Measurements from ENCODE around the gene RGS6.

The RGS6 gene

GRCh38 chr14:72089625-72090024, 157.4 kb downstream of the RGS6 start:
- DNase-seq, result no peak

- no peak for DNase-seq
Measured at GRCh38 chr14:72094844-72095582, 162.8 kb downstream of the RGS6 start.

DNA sequence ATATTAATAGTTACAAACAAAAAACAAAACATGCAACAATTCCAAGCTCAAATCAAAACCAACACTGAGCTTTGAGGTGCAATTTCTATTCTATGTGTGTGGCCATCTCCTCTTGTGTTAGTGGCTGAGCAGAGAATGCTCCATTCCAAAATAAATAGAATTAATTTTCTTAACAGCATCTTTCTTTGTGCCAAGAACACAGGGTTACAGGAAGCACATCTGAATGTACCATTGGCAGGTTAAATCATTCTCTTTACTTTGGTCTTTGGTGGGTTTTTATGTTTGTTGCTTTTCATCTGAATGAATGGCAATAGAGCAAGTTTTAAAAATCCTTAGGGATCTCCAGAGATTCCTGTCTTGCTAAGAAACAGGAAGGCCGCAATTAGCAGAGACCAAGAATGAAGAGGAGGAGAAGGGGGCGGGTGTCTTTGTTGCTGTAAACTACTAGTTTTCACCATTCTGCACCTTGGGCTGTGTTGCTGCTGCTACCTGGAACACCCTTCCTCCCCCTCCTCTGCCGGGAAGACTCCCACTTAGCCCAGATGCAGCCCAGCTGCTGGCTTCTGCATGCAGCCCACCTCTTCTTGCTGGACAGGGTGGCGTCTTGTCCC, 165.0 kb downstream of the RGS6 start:
- no peak for DNase-seq

- no peak for DNase-seq
Measured at GRCh38 chr14:72098210-72098609, 166.0 kb downstream of the RGS6 start.

DNA sequence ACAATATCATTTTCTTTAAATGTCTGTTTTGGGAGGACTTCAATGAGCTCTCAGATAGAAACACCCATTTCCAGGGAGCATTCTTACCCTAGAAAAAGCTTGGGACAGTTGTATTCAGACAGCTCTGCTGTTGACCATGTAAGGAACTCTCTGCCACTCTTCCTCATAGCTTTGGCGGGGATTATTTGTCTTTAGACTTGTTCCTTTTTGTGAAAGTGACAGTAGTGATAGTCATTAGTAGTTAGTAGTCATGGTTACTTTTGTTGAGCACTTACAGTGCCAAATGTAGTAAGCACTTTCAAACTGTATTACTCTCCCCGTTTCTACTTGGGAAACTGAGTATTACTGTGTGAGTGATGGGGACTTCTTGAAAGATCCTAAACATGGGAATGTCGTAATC, 167.3 kb downstream of the RGS6 start:
- no peak for DNase-seq

DNA sequence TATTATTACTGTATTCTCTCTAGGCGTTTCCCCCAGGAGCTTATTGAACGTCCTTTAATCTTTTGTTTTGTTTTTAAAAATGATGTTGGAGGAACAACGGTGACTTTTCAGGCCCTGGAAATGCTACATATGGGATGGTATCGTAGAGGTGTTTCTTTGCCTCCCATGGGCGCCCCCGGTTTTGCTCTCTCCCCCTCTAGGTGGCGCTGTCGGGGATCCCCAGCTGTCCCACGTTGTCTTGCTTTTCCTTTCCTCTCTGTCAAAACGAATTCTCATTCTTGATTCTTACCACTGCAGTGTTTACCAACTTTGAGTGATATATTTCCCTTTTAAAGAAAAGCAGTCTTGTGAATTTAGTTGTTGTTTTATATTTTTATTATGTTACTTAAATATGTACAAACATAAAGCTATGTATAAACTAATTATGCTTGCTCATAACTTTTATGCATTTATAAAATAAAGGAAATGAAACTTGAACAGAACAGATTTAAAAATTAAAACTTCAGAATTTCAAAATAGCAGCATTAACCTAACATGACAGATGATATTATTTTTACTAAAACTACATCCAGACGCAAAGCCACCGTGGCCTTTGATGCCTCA, 171.9 kb downstream of the RGS6 start:
- no peak for DNase-seq

DNA sequence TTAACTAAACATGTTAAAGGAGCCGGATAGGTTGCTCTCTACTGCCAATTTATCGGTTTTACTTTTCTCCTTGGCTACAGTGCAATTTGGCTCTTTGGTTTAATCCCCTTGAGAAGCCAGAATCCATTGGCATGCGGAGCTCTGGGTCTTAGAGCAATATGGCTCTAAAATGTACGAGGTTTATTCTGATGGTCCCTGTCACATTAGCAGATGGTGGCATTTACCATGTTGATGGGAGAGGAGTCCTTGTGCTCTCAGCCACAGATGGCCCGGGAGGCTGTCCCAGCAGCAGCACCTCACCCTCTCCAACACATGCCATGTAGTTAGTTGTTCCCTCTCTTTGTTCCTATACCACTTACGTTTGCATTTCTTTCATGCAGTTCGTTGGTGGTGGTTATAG, 179.7 kb downstream of the RGS6 start:
- no peak for DNase-seq

GRCh38 chr14:72118841-72119240, 186.6 kb downstream of the RGS6 start:
- no peak for DNase-seq

GRCh38 chr14:72120315-72120714, 188.1 kb downstream of the RGS6 start:
- DNase-seq, result no peak

DNA sequence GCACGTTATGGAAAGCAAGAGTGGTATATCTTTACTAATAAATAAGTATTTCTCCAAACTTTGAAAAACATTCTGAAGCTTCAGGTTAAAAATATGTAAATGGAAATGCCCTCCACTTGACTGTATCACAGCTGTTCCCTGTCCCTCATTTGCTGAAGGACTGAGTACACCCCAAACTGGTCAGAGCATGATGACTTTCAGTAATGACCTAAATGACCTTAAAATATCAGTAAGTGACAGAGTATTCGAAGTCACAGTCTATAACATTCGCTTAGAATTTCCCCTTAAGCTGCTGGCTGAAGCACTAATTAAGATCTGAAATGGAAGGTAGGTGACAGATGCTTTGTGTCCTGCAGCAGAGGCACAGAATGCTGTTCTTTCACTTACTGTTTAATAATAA, 191.5 kb downstream of the RGS6 start:
- no peak for DNase-seq

- DNase-seq, result no peak
Measured at GRCh38 chr14:72124171-72124570, 191.9 kb downstream of the RGS6 start.

DNA sequence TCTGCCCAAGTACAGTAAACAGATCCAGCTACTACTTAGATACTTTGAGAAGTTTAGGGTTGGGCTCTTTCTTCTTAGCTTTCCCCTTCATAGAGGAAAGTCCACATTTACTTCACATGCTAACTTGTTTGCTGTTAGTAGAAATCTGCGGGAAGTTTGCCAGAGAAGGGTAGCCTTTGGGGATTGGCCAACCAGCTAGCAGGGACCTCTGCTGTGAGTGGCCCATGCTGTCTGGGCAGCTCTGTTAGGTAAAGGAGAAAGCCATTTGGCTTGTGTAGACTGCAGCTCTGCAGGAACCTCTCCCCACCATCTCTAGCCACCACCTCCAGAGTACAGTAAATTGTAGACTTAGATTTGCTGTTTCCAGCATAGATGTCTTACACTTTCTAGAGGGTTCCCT, 193.9 kb downstream of the RGS6 start:
- no peak for DNase-seq

GRCh38 chr14:72126561-72126960, 194.3 kb downstream of the RGS6 start:
- DNase-seq, result no peak

DNA sequence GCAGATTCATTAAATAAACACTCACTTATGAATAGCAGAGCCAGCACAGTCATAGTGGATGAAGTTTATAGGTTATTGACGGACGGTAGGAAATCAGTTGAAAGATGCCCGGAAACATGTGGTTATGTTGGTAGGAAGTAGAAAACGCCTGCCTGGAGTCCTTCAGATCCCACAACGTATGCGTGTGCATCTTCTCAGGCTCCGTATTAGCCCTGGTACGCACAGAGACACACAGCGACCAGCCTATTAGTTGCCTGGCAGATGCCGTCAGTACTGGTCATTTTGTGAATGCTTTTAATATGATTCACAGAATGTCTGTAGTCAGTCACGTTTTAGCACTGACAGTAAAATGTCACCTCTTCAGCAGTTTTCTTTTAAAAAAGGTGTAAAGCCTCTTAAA, 196.4 kb downstream of the RGS6 start:
- no peak for DNase-seq

- DNase-seq, result no peak
Measured at GRCh38 chr14:72129291-72129690, 197.1 kb downstream of the RGS6 start.

DNA sequence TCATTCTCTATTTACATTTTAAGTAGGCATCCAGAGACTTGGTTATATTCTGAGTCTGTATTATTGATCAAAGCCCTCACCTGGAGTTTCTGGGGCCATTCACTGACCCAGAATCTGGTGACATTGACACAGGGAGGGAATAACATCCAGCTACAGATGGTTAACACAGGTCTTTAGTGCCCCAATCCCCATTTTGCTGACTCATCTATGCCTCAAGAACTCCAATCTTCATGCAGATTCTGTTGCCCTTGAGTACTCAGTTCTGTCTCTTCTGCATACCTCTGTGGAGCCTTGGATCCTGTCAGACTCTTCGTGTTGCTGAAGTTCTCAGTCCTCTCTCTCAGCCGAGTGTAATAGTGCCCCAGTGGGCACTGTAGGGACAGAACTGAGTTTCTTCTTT, 208.9 kb downstream of the RGS6 start:
- no peak for DNase-seq

DNA sequence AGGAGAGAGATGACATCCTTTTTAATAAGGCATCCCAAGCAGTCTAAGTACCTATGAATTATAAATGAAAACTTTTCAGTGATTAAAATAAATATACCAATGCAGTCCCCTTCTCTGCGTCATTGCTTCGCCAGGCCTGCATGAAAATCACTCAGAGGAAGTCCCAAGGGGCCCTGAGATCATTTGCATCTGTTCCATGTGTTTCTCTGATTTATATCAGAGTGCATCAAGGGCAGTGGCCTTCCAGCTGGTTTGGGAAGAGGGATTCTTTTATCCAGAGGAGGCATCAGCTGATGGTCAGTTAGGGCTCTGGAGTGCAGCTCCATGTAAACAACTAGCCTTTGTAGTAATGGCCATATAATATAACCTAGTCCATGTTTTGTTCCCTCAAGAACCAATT, 210.1 kb downstream of the RGS6 start:
- peak; percentile 16 for DNase-seq

DNA sequence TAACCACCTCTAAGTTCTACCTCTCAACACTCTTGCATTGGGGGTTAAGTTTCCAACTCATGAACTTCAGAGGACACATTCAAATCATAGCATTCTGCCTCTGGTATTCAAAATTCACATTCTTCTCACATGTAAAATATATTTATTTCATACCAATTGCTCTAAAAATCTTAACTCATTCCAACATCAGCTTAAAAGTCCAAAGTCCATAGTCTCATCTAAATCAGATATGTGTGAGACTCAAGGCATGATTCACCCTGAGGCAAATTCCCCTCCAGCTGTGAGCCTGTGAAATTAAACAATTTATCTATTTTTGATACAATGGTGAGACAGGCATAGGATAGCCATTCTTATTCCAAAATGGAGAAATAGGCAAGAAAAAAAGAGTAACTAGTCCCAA, 214.0 kb downstream of the RGS6 start:
- no peak for DNase-seq

GRCh38 chr14:72154645-72155378, 222.6 kb downstream of the RGS6 start:
- DNase-seq, result no peak

DNA sequence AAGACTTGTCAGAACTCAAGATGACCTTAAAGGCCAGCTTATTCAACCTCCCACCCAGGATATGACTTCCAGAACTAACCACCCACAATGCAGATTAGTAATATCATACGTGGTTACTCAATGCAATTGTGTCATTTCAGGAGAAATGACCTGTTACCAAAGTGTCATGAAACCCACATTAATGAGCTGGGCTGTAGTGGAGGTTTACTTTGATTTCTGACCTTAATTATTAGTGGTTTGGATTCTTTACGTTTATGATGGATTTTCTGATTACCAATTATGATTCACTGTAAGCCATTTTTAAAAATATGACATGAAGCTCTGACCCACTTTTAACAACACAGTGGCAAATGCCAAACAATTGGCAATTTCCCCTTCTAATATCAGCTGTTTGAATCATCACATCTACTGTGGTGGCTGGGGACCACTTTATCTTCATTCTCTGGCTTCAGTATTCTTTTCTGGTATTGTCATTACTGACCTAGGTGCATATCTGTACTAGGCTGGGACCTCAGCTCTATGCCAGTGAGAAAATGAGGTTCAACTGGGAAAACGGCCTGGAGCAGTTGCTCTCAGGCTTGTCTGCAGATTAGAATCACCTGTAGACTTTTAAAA, 223.3 kb downstream of the RGS6 start:
- no peak for DNase-seq

GRCh38 chr14:72164420-72165228, 232.4 kb downstream of the RGS6 start:
- DNase-seq, result no peak

GRCh38 chr14:72165229-72165698, 233.0 kb downstream of the RGS6 start:
- no peak for DNase-seq
